Naive thymus-derived CD4-positive, alpha-beta T cell (primary cell): ENCODE data around the gene ASPSCR1. TPM values are rescaled to one million over a fixed set of nuclear protein-coding genes. Genes with fewer than 3 reads are reported as not detected.

ENCODE experiments used
- ATAC-seq: fragments of 150-1000 bp; cut with Tn5 transposase; 2 replicates; pipeline ENCODE4 v1.10.0; 2021; ENCODE audit warnings: mild to moderate bottlenecking, moderate library complexity
- CTCF ChIA-PET: fragments of 350-600 bp; sonication (Branson Sonifier 250); formaldehyde crosslinking; loops from one replicate; lab custom pipeline; 2021; ENCODE audit warnings: antibody characterized with exemption; lab: Charles Lee
- POLR2A ChIA-PET: fragments of 350-600 bp; sonication (Branson Sonifier 250); formaldehyde crosslinking; loops from one replicate; lab custom pipeline; 2021; ENCODE audit warnings: antibody characterized with exemption, inconsistent platforms; lab: Charles Lee
- DNase-seq, 9 donors: peaks; one replicate each; pipeline versions ENCODE4 v3.0.0 to v3.0.0-alpha.2; 2020 to 2022; ENCODE audit warnings: mixed read lengths in 1 of 9
- H3K27ac ChIP-seq: one replicate; pipeline ENCODE4 v1.7.0; 2013; ENCODE audit warnings: mild to moderate bottlenecking, low read depth, low read length, moderate library complexity
- H3K27me3 ChIP-seq, 2 donors: one replicate each; pipeline ENCODE4 v1.7.0; 2013; ENCODE audit warnings: low read length in 2 of 2, mild to moderate bottlenecking in 2 of 2, moderate library complexity in 2 of 2; ENCODE audit not compliant: control insufficient read depth in 2 of 2, insufficient read depth in 2 of 2
- H3K36me3 ChIP-seq, 3 experiments: 1 replicate in 2 of 3; 2 replicates in 1 of 3; pipeline ENCODE4 v1.7.0; 2013; ENCODE audit warnings: low read length in 3 of 3, mild to moderate bottlenecking in 3 of 3, moderate library complexity in 1 of 3; ENCODE audit not compliant: insufficient read depth in 3 of 3, control insufficient read depth in 2 of 3
- H3K4me1 ChIP-seq, 2 donors: one replicate each; pipeline ENCODE4 v1.7.0; 2013; ENCODE audit warnings: low read length in 2 of 2, mild to moderate bottlenecking in 2 of 2, moderate library complexity in 1 of 2; ENCODE audit not compliant: control insufficient read depth in 2 of 2, insufficient read depth in 2 of 2
- H3K4me3 ChIP-seq: 2 replicates; pipeline ENCODE4 v1.7.0; 2013; ENCODE audit warnings: mild to moderate bottlenecking, low read length
- H3K9me3 ChIP-seq, 3 experiments: 1 replicate in 2 of 3; 2 replicates in 1 of 3; pipeline ENCODE4 v1.7.0; 2013; ENCODE audit warnings: low read length in 3 of 3; ENCODE audit not compliant: control insufficient read depth in 2 of 3
- H3K27ac Mint-ChIP-seq, 9 donors: one replicate each; pipeline ENCODE4 v1.8.0; 2020 to 2022; ENCODE audit warnings: mixed read lengths in 9 of 9, mild to moderate bottlenecking in 8 of 9, moderate library complexity in 5 of 9, inconsistent platforms in 2 of 9
- H3K27me3 Mint-ChIP-seq, 5 donors: one replicate each; pipeline ENCODE4 v1.8.0; 2021 to 2022; ENCODE audit warnings: mixed read lengths in 5 of 5, mild to moderate bottlenecking in 1 of 5
- H3K36me3 Mint-ChIP-seq, 5 donors: one replicate each; pipeline ENCODE4 v1.8.0; 2020 to 2022; ENCODE audit warnings: mixed read lengths in 5 of 5, mild to moderate bottlenecking in 3 of 5, inconsistent platforms in 1 of 5
- H3K4me1 Mint-ChIP-seq, 7 donors: one replicate each; pipeline ENCODE4 v1.8.0; 2020 to 2022; ENCODE audit warnings: mixed read lengths in 7 of 7, mild to moderate bottlenecking in 3 of 7, inconsistent platforms in 1 of 7
- H3K4me3 Mint-ChIP-seq, 10 donors: one replicate each; pipeline ENCODE4 v1.8.0; 2020 to 2022; ENCODE audit warnings: mild to moderate bottlenecking in 10 of 10, mixed read lengths in 10 of 10, moderate library complexity in 6 of 10, inconsistent platforms in 2 of 10
- H3K9me3 Mint-ChIP-seq, 11 donors: one replicate each; pipeline ENCODE4 v1.8.0; 2020 to 2022; ENCODE audit warnings: mixed read lengths in 11 of 11, mild to moderate bottlenecking in 4 of 11, inconsistent platforms in 1 of 11, moderate library complexity in 1 of 11
- intact Hi-C, 2 donors: fragments of 100-400 bp; cut with micrococcal nuclease; formaldehyde crosslinking; loops; one replicate each; pipeline ENCODE4 v1.15.1; 2023
- polyA plus RNA-seq, 2 donors: library from polyadenylated mRNA; unstranded; fragments of 300-500 nt; fragmentation: Illumina TruSeq; gene quantifications; one replicate each; pipeline ENCODE4 v1.2.3, GENCODE V29; 2021
- total RNA-seq, 6 experiments: library from RNA in 5 of 6; stranded (reverse) in 5 of 6; gene quantifications; 1 replicate in 5 of 6; 2 replicates in 1 of 6; pipeline ENCODE4 v1.2.3 and lab custom pipeline; 2021 to 2026

The ASPSCR1 gene
- total and polyA plus RNA-seq, 7 experiments from 2014 or later = 24.2 to 46.7 (median 38.0) TPM

DNA sequence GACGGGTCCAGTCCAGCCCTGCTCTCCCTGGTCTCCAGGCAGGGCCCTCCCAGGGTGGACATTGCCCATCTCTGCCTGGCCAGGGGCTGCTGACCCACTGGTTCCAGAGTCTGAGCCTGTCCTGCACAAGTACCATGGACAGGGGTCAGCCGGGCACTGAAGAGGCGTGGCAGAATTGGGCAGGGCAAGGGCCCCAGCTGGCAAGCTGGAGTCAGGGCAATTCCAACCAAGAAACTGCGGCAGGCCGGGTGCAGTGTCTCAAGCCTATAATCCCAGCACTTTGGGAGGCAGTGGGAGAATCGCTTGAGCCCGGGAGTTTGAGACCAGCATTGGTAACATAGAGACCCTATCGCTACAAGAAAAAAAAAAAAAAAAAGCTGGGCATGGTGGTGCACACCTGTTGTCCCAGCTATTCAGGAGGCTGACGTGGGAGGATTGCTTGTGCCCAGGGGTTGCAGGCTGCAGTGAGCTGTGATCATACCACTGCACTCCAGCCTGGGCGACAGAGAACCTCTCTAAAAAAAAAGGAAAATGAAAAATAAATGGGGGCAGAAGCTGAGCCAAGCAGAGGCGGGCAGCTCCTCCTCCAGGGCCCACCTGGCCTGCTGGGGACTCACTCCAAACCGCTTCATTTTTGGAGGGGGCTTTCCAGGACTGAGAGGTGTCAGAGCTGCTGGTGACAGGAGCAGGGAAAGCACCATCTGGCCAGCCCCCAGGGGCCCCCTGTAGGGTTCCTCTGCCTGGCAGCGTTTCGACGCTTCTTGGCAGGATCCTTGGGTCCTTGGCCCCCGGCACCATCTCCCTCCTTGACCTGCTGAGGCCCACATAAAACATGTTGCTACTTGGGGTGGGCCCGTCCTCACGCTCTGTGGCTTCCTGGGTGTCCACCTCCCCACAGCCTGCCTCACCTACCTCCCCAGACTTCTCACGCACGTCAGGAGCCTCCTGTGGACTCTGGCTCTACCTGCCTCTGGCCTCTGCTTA lies 47.0 kb upstream of the ASPSCR1 start:
- Mint-ChIP-seq H3K27me3 (peaks cover 0 to 18% (median 0%) of the 10 kb centered on the region in 5 donors), H3K4me1 (peaks cover 9 to 16% (median 13%) of the 10 kb centered on the region in 7 donors), H3K36me3 (no peaks in the 10 kb centered on the region), H3K9me3 (no peaks in the 10 kb centered on the region), H3K27ac (peak overlapping the region in 2 of 9 donors; percentile 38 to 62), H3K4me3 (peak overlapping the region in 1 of 10 donors; percentile 28)
- intact Hi-C loops = no loop called here
- ATAC-seq = no peak
- H3K4me3 ChIP-seq = no peak overlapping the region
- ChIA-PET POLR2A (interaction anchor here (0.6 to 1.5 kb wide), 5 partner anchors 16 to 527 kb away, joined by 3 to 4 read pairs (median 3); no protein-coding TSS in a partner anchor), CTCF (no interaction called here)
- no peaks in the 10 kb centered on the region for H3K9me3 ChIP-seq
- peaks cover 0 to 13% of the 10 kb centered on the region in 2 donors for H3K27me3 ChIP-seq
- H3K4me1 ChIP-seq = peaks cover 10 to 20% of the 10 kb centered on the region in 2 donors
- no peak for DNase-seq
- H3K27ac ChIP-seq = no peak overlapping the region
- no peaks in the 10 kb centered on the region for H3K36me3 ChIP-seq

DNA sequence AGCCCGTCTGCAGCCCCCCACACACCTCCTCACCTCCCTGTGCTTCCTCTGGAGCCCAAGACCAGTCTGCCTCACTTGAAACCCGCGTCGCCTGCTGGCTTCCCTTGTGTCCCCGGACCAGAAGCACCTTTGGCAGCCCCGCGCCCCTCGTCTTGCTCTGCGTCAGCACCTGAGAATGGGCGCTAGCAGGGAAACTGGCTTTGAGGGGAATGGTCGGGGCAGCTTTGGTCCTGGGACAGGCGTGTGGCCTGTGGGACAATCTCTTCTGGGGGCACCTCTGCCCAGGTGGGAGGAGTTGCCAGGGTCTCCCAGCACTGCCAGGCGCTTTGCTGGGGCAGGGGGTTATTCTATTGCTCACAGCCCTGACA lies 46.3 kb upstream of the ASPSCR1 start:
- ChIA-PET POLR2A (interaction anchor here (0.6 to 1.5 kb wide), 3 partner anchors 17 to 527 kb away, joined by 3 to 4 read pairs (median 3); no protein-coding TSS in a partner anchor), CTCF (no interaction called here)
- Histone ChIP-seq H3K4me3 (no peak overlapping the region), H3K27ac (no peak overlapping the region), H3K27me3 (peaks cover 0 to 13% of the 10 kb centered on the region in 2 donors), H3K4me1 (peaks cover 10 to 14% of the 10 kb centered on the region in 2 donors), H3K36me3 (no peaks in the 10 kb centered on the region), H3K9me3 (no peaks in the 10 kb centered on the region)
- peak overlapping the region in 1 of 9 donors; percentile 38 for H3K27ac Mint-ChIP-seq
- peaks cover 5 to 14% (median 8%) of the 10 kb centered on the region in 7 donors for H3K4me1 Mint-ChIP-seq
- no peak for DNase-seq
- H3K36me3 Mint-ChIP-seq = no peaks in the 10 kb centered on the region
- ATAC-seq = no peak
- H3K9me3 Mint-ChIP-seq = no peaks in the 10 kb centered on the region
- peaks cover 0 to 18% (median 0%) of the 10 kb centered on the region in 5 donors for H3K27me3 Mint-ChIP-seq
- intact Hi-C loops = no loop called here
- H3K4me3 Mint-ChIP-seq = peak overlapping the region in 1 of 10 donors; percentile 29

DNA sequence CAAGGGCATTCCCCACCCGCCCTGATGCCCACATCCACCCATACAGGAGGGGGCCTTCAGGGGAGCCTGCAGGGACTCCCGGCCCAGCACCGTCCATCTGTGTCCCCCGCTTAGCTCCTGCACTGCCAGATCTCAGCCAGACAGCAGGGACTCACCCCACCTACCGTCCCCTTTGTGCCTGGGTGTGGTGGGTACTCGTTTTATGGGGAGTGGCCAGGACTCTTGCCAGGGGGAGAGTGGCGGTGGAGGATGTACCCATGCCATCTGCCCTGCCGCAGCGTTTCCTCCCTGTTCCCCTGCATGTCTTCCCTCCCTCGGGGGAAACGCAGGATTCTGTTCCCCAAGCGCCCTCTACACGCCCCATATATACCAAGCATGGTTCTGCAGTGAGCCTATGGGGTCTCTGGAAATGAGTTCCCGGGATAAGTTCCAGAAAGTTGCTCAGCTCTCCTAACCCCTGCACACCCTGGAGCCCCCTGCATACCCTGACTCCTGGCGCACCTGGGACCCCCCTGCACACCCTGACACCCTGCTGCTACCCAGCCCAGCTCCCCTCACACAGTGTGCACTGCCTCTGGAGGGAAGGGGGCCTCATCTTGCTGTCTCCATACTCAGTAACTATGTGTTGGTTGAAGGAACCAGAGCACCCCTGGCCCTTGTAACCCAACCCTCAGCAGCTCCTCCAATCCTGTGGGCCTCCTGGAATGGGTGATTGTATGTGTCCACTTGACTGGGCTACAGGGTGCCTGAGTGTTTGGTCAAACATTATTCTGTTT lies 45.7 kb upstream of the ASPSCR1 start:
- Histone ChIP-seq H3K27ac (no peak overlapping the region), H3K9me3 (no peaks in the 10 kb centered on the region), H3K36me3 (no peaks in the 10 kb centered on the region), H3K4me1 (peaks cover 8 to 9% of the 10 kb centered on the region in 2 donors), H3K4me3 (no peak overlapping the region), H3K27me3 (peaks cover 0 to 13% of the 10 kb centered on the region in 2 donors)
- peaks cover 0 to 18% (median 0%) of the 10 kb centered on the region in 5 donors for H3K27me3 Mint-ChIP-seq
- H3K9me3 Mint-ChIP-seq = no peaks in the 10 kb centered on the region
- DNase-seq (no peak), ATAC-seq (no peak)
- no peaks in the 10 kb centered on the region for H3K36me3 Mint-ChIP-seq
- ChIA-PET POLR2A (no interaction called here), CTCF (no interaction called here)
- peaks cover 0 to 11% (median 3%) of the 10 kb centered on the region in 7 donors for H3K4me1 Mint-ChIP-seq
- intact Hi-C loops = no loop called here
- H3K27ac Mint-ChIP-seq = no peak overlapping the region
- H3K4me3 Mint-ChIP-seq = peak overlapping the region in 1 of 10 donors; percentile 29

DNA sequence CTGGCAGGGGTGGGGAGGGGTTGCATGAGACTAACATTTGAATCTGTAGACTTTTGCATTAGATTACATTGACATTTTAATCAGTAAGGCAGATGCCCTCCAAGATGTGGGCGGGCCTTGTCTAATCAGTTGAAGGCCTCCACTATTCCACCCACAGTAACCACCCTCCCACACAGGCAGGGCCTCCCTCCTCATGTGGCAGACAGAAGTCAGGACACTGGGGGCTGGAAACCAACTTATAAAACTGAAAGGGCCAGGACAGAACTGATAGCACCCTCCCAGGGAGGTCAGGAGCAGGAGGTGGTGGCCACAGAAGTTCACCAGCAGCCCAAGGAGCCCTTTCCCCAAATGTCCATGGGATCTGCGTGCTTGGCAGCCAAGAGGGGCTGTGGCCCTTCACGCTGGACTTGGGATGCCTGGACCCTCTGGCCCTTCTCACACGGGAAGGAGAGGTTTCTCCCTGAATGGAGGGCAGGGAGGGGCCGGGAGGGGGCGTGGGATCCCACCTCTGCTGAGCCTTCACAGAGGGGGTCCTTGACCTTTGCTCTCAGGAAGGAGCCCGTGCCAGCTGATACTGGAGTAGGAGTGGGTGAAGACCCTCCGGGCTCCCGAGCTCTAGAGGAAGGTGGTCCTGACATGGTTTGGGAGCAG lies 45.0 kb upstream of the ASPSCR1 start:
- peaks cover 0 to 18% (median 0%) of the 10 kb centered on the region in 5 donors for H3K27me3 Mint-ChIP-seq
- no peak overlapping the region for H3K4me3 Mint-ChIP-seq
- intact Hi-C loops = no loop called here
- H3K4me1 Mint-ChIP-seq = peaks cover 0 to 11% (median 4%) of the 10 kb centered on the region in 7 donors
- H3K27ac Mint-ChIP-seq = no peak overlapping the region
- Histone ChIP-seq H3K27me3 (peaks cover 0 to 13% of the 10 kb centered on the region in 2 donors), H3K4me3 (no peak overlapping the region), H3K4me1 (peaks cover 8 to 9% of the 10 kb centered on the region in 2 donors), H3K27ac (no peak overlapping the region), H3K36me3 (no peaks in the 10 kb centered on the region), H3K9me3 (no peaks in the 10 kb centered on the region)
- DNase-seq (no peak), ATAC-seq (no peak)
- H3K9me3 Mint-ChIP-seq = no peaks in the 10 kb centered on the region
- H3K36me3 Mint-ChIP-seq = no peaks in the 10 kb centered on the region
- CTCF ChIA-PET = no interaction called here
- POLR2A ChIA-PET = interaction anchor here (0.7 kb wide), 1 partner anchor 105 kb away, joined by 3 read pairs; the partner anchor contains the start of gene DCXR

DNA sequence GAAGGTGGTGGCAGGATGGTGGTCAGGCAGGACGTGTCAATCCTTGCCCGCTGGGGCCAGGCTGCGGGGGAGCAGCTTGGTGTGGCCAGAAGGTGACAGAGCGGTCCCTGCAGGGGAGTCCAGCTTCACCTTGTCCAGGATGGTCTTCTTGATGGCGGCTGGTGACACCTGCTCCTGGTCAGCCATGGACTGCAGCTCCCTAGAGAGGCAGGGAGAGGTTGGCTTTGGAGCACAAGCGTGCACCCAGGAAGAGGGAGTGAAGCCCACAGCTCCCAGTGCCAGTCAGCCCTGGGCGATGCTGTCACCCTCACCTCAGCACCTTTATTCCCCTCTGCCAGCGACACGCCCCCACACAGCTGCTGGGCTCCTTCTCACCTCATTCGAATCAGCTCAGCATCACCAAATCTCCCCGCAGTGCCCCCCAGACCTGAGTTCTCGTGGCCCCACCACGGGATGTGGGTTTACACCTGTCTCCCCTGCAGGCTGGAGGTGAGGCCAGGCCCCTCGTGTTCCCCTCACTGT lies 44.2 kb upstream of the ASPSCR1 start:
- CTCF ChIA-PET = no interaction called here
- no peak for DNase-seq

More for the DNA sequence above, 44.2 kb upstream of the ASPSCR1 start:
- Histone ChIP-seq H3K9me3 (no peaks in the 10 kb centered on the region), H3K27me3 (peaks cover 0 to 13% of the 10 kb centered on the region in 2 donors), H3K4me1 (peaks cover 5 to 6% of the 10 kb centered on the region in 2 donors), H3K27ac (no peak overlapping the region), H3K4me3 (no peak overlapping the region), H3K36me3 (no peaks in the 10 kb centered on the region)
- POLR2A ChIA-PET = interaction anchor here (0.7 kb wide), 1 partner anchor 104 kb away, joined by 3 read pairs; the partner anchor contains the start of gene DCXR
- intact Hi-C loops = no loop called here
- H3K9me3 Mint-ChIP-seq = no peaks in the 10 kb centered on the region
- ATAC-seq = no peak
- no peaks in the 10 kb centered on the region for H3K36me3 Mint-ChIP-seq
- peaks cover 0 to 18% (median 0%) of the 10 kb centered on the region in 5 donors for H3K27me3 Mint-ChIP-seq
- peaks cover 0 to 13% (median 9%) of the 10 kb centered on the region in 7 donors for H3K4me1 Mint-ChIP-seq
- peak overlapping the region in 1 of 10 donors; percentile 51 for H3K4me3 Mint-ChIP-seq
- H3K27ac Mint-ChIP-seq = peak overlapping the region in 1 of 9 donors; percentile 25
